Mesenchymal stem cell (in vitro differentiated cells and primary cell): ENCODE results near the gene ZFYVE19.

Experiments
- DNase-seq: peaks from one replicate; pipeline ENCODE4 v3.0.0-alpha.2; 2013
- H2AFZ ChIP-seq: one replicate; pipeline ENCODE4 v1.6.1; 2013; ENCODE audit warnings: low read depth, mild to moderate bottlenecking, control low read depth, inconsistent platforms, low read length, moderate library complexity
- H2AK5ac ChIP-seq: 2 replicates; pipeline ENCODE4 v1.6.1; 2013; ENCODE audit warnings: low read length, moderate library complexity, mild to moderate bottlenecking, inconsistent platforms; ENCODE audit not compliant: severe bottlenecking
- H2BK120ac ChIP-seq: one replicate; pipeline ENCODE4 v1.6.1; 2013; ENCODE audit warnings: low read depth, mild to moderate bottlenecking, inconsistent platforms, low read length, moderate library complexity
- H2BK12ac ChIP-seq, 2 experiments: one replicate each; pipeline ENCODE4 v1.6.1; 2013; ENCODE audit warnings: inconsistent platforms in 2 of 2, low read length in 2 of 2, mild to moderate bottlenecking in 2 of 2, moderate library complexity in 2 of 2, control low read depth in 1 of 2
- H2BK15ac ChIP-seq: one replicate; pipeline ENCODE4 v1.6.1; 2013; ENCODE audit warnings: mild to moderate bottlenecking, low read depth, inconsistent platforms; ENCODE audit not compliant: poor library complexity, severe bottlenecking
- H2BK5ac ChIP-seq: 2 replicates; pipeline ENCODE4 v1.6.1; 2013; ENCODE audit warnings: low read depth, mild to moderate bottlenecking, low read length, control low read depth, inconsistent platforms; ENCODE audit not compliant: poor library complexity, severe bottlenecking
- H3K14ac ChIP-seq, 2 experiments: one replicate each; pipeline ENCODE4 v1.6.1; 2013; ENCODE audit warnings: inconsistent platforms in 2 of 2, low read length in 2 of 2, control low read depth in 1 of 2, mild to moderate bottlenecking in 1 of 2, moderate library complexity in 1 of 2
- H3K18ac ChIP-seq, 2 experiments: one replicate each; pipeline ENCODE4 v1.6.1; 2013; ENCODE audit warnings: inconsistent platforms in 2 of 2, low read length in 2 of 2, control low read depth in 1 of 2, low read depth in 1 of 2, mild to moderate bottlenecking in 1 of 2
- H3K23ac ChIP-seq, 2 experiments: one replicate each; pipeline ENCODE4 v1.6.1; 2013; ENCODE audit warnings: inconsistent platforms in 2 of 2, low read length in 2 of 2, mild to moderate bottlenecking in 2 of 2, moderate library complexity in 2 of 2, control low read depth in 1 of 2
- H3K27ac ChIP-seq: 2 replicates; pipeline ENCODE4 v1.5.1; 2013; ENCODE audit warnings: mild to moderate bottlenecking, moderate library complexity, low read length, control low read depth, inconsistent platforms; ENCODE audit not compliant: poor library complexity, severe bottlenecking
- H3K27me3 ChIP-seq, 2 experiments: 2 replicates each; pipeline versions ENCODE4 v1.6.1 to v1.7.0; 2013; ENCODE audit warnings: low read length in 2 of 2, mild to moderate bottlenecking in 2 of 2, moderate library complexity in 2 of 2, control low read depth in 1 of 2, inconsistent platforms in 1 of 2; ENCODE audit not compliant: control insufficient read depth in 1 of 2, insufficient read depth in 1 of 2
- H3K36me3 ChIP-seq, 2 experiments: 2 replicates each; pipeline versions ENCODE4 v1.6.1 to v1.7.0; 2013; ENCODE audit warnings: low read length in 2 of 2, control low read depth in 1 of 2, inconsistent platforms in 1 of 2, low read depth in 1 of 2, mild to moderate bottlenecking in 1 of 2; ENCODE audit not compliant: insufficient read depth in 2 of 2, control insufficient read depth in 1 of 2
- H3K4ac ChIP-seq, 2 experiments: one replicate each; pipeline ENCODE4 v1.6.1; 2013; ENCODE audit warnings: inconsistent platforms in 2 of 2, low read length in 2 of 2, mild to moderate bottlenecking in 2 of 2, moderate library complexity in 2 of 2, control low read depth in 1 of 2, low read depth in 1 of 2
- H3K4me1 ChIP-seq: 2 replicates; pipeline ENCODE4 v1.6.1; 2013; ENCODE audit warnings: low read depth, low read length, control low read depth; ENCODE audit not compliant: control insufficient read depth, insufficient read depth
- H3K4me2 ChIP-seq: 2 replicates; pipeline ENCODE4 v1.6.1; 2013; ENCODE audit warnings: low read length, mild to moderate bottlenecking, inconsistent platforms; ENCODE audit not compliant: poor library complexity, severe bottlenecking
- H3K4me3 ChIP-seq, 2 experiments: 2 replicates each; pipeline versions ENCODE4 v1.5.1 to v1.7.0; 2013; ENCODE audit warnings: low read length in 2 of 2, mild to moderate bottlenecking in 2 of 2, control low read depth in 1 of 2, low read depth in 1 of 2; ENCODE audit not compliant: insufficient read depth in 1 of 2
- H3K79me1 ChIP-seq: replicated peaks from 2 replicates; pipeline ENCODE4 v1.6.1; 2013; ENCODE audit warnings: mild to moderate bottlenecking, control low read depth, low read length, inconsistent platforms; ENCODE audit not compliant: poor library complexity, severe bottlenecking
- H3K9ac ChIP-seq: 2 replicates; pipeline ENCODE4 v1.7.0; 2013; ENCODE audit warnings: mild to moderate bottlenecking, low read length, moderate library complexity
- H3K9me3 ChIP-seq: 2 replicates; pipeline ENCODE4 v1.7.0; 2013; ENCODE audit warnings: mild to moderate bottlenecking, low read length; ENCODE audit not compliant: control insufficient read depth
- H4K8ac ChIP-seq: one replicate; pipeline ENCODE4 v1.6.1; 2013; ENCODE audit warnings: inconsistent platforms, mild to moderate bottlenecking, low read length, moderate library complexity
- H4K91ac ChIP-seq: one replicate; pipeline ENCODE4 v1.6.1; 2013; ENCODE audit warnings: mild to moderate bottlenecking, low read length, inconsistent platforms
- WGBS: methylation state at CpG from one replicate; pipeline ENCODE4 v1.1.7; 2013; ENCODE audit warnings: mixed read lengths; 5-methylcytosine and 5-hydroxymethylcytosine counted together

The ZFYVE19 gene

DNA sequence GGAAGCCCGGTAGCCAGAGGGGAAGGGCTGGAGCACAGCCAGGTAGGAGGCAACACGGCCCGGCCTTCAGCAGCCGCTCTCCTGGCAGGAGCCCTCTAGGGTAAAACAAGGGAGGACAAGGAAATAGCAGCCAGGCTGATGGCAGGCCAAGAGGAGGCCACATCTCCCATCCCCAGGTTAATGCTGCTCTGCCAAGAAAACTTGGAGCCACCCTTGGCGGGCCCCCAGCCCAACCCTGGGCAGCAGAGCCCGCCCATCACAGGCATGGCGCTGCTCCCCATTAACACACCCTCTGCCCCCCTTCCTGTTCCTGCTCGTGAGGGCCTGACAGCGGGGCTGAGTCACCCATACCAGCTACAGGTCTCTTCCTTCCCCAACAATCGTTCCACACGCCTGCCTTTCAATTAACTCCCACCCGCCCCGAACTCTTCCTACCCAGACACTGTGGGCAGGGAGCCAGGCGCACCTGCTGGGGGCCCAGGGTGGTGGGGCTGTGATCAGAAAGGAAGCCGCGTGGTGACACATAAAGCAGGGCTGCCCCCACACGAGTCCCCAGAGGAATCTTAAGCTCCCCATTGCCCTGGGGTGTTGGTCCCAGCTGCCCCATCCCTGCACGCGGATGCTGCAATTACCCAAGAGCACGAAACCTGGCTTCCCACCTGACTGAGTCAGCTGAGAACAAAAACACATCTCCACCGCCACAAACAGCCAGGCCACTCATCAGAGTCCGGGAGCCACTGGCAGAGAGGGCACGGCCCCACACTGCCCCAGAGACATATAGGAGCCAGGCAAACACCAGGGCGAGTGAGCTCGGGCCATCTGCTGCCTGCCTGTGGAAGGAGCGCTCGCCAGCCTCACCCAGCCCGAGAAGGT, 37.4 kb upstream of the ZFYVE19 start, which contains the start of gene C15orf62:
Gene C15orf62, plus strand, starts transcription at position 707 of the 873 bp plus-strand sequence. CDS start 516 bp downstream, outside the sequence.
- Histone ChIP-seq H2BK15ac (no peak within 1 kb of the TSS), H2BK120ac (no peak within 1 kb of the TSS), H3K4me3 (no peak within 1 kb of the TSS), H2BK12ac (no peak within 1 kb of the TSS), H4K8ac (no peak within 1 kb of the TSS), H3K79me1 (peaks cover 3% of the 10 kb centered on the region), H2AK5ac (peak within 1 kb of the TSS; percentile 67), H3K23ac (peak within 1 kb of the TSS in 1 of 2 experiments; percentile 23), H3K27ac (peak within 1 kb of the TSS; percentile 78), H3K4me1 (peaks cover 68% of the 10 kb centered on the region), H2AFZ (no peak within 1 kb of the TSS), H3K27me3 (no peaks in the 10 kb centered on the region), H4K91ac (no peak within 1 kb of the TSS), H3K4ac (no peak within 1 kb of the TSS), H3K18ac (no peak within 1 kb of the TSS), H2BK5ac (no peak within 1 kb of the TSS), H3K9ac (no peak within 1 kb of the TSS), H3K4me2 (peak within 1 kb of the TSS; percentile 17), H3K36me3 (peaks cover 35 to 49% of the 10 kb centered on the region in 2 experiments), H3K14ac (no peak within 1 kb of the TSS), H3K9me3 (no peaks in the 10 kb centered on the region)
- 85% methylated on average over 28 of the region's 28 CpGs for WGBS
- no peak for DNase-seq

DNA sequence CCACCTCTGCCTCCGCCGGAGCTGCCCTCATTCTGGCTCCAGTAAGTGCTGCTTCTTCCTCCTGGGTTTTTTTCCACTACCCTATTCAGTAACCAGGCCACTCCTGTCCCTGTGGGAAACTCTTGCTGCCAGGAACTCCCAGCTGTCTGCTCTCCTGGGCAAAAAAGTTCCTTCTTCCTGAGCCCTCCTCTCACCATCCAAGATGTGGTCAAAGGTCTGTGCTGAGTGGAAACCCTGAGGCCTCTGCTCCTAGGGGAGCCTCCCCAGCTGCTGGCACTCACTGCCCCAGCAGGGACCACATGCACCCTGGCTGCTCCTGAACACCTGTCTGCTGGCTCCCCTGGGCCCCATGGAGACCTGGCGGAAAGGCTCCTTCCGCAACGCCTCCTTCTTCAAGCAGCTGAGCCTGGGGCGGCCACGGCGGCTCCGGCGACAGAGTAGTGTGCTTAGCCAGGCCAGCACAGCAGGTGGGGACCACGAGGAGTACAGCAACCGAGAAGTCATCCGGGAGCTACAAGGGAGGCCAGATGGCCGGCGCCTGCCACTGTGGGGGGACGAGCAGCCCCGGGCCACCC, 36.7 kb upstream of the ZFYVE19 start:
- H4K91ac ChIP-seq, result no peak overlapping the region
- no peak overlapping the region for H3K4ac ChIP-seq
- H3K36me3 ChIP-seq, result peaks cover 42 to 56% of the 10 kb centered on the region in 2 experiments
- H2BK12ac ChIP-seq, result no peak overlapping the region
- no peak overlapping the region for H3K9ac ChIP-seq
- no peak overlapping the region for H3K18ac ChIP-seq
- H3K4me1 ChIP-seq, result peaks cover 66% of the 10 kb centered on the region
- H2BK15ac ChIP-seq, result no peak overlapping the region
- H3K9me3 ChIP-seq, result no peaks in the 10 kb centered on the region
- no peak overlapping the region for H2AFZ ChIP-seq
- WGBS, result 89% methylated on average over 17 of the region's 17 CpGs
- H3K4me3 ChIP-seq, result no peak overlapping the region
- no peak overlapping the region for H3K14ac ChIP-seq
- H2BK120ac ChIP-seq, result no peak overlapping the region
- no peak overlapping the region for H4K8ac ChIP-seq
- H3K23ac ChIP-seq, result no peak overlapping the region
- no peak for DNase-seq
- H3K4me2 ChIP-seq, result peak overlapping the region; percentile 17
- H3K79me1 ChIP-seq, result peaks cover 3% of the 10 kb centered on the region
- peak overlapping the region; percentile 78 for H3K27ac ChIP-seq
- H2BK5ac ChIP-seq, result no peak overlapping the region
- no peak overlapping the region for H2AK5ac ChIP-seq
- no peaks in the 10 kb centered on the region for H3K27me3 ChIP-seq

DNA sequence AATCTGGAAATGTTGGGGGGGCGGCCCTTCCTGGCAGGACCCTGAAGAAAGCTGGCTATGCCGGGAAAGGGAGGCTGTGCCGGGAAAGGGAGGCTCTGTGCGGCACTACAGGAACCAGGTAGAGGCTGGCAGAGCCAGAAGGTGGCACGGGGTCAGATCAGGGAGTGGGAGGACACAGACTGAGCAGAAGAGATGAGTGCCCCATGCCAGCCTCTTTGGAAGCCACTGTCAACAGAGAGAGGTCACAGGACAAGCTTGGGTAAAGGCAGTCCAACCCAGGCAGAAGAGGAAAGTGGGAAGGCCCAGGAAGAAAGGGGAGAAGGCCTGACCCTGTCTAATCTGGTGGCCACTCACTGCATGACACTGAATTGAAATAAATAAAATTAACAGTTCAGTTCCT, 35.6 kb upstream of the ZFYVE19 start:
- WGBS, result 97% methylated on average over 5 of the region's 5 CpGs
- H2BK15ac ChIP-seq, result no peak overlapping the region
- H3K4me3 ChIP-seq, result no peak overlapping the region
- peak overlapping the region; percentile 16 for H2AK5ac ChIP-seq
- no peak overlapping the region for H3K18ac ChIP-seq
- H3K79me1 ChIP-seq, result peaks cover 3% of the 10 kb centered on the region
- no peak overlapping the region for H2BK5ac ChIP-seq
- no peak overlapping the region for H4K91ac ChIP-seq
- H2BK12ac ChIP-seq, result no peak overlapping the region
- no peak overlapping the region for H3K14ac ChIP-seq
- H3K23ac ChIP-seq, result no peak overlapping the region
- no peaks in the 10 kb centered on the region for H3K9me3 ChIP-seq
- no peak overlapping the region for H3K27ac ChIP-seq
- H3K27me3 ChIP-seq, result no peaks in the 10 kb centered on the region
- DNase-seq, result no peak
- H4K8ac ChIP-seq, result no peak overlapping the region
- H3K9ac ChIP-seq, result no peak overlapping the region
- H3K4me1 ChIP-seq, result peaks cover 57% of the 10 kb centered on the region
- no peak overlapping the region for H3K4ac ChIP-seq
- peaks cover 52 to 66% of the 10 kb centered on the region in 2 experiments for H3K36me3 ChIP-seq
- H2BK120ac ChIP-seq, result no peak overlapping the region
- no peak overlapping the region for H2AFZ ChIP-seq
- H3K4me2 ChIP-seq, result no peak overlapping the region

DNA sequence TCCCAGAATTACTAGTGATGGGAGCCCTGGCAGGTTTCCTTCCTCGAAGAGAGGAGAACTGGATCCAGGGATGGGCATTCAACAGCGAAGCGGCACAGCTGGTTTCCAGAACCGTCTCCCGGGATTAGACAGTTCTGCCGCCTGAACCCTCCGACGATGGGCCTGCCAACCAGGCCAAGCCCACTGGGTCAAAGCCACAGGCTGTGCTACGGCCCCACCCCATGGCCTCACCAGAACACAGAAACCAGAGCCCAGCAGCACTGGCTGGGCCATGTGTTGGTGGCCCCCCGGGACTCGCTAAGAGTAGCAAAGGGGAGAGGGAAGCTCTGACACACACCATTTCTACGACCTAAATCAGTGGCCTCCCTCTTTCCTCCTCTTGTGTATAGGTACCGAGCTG, 34.9 kb upstream of the ZFYVE19 start:
- Histone ChIP-seq H4K8ac (no peak overlapping the region), H2BK5ac (no peak overlapping the region), H3K14ac (no peak overlapping the region), H3K36me3 (peaks cover 59 to 73% of the 10 kb centered on the region in 2 experiments), H2BK12ac (no peak overlapping the region), H3K18ac (no peak overlapping the region), H3K27me3 (no peaks in the 10 kb centered on the region), H3K9me3 (no peaks in the 10 kb centered on the region), H2BK120ac (no peak overlapping the region), H3K4me1 (peaks cover 58% of the 10 kb centered on the region), H2BK15ac (no peak overlapping the region), H3K4me3 (no peak overlapping the region), H2AFZ (no peak overlapping the region), H3K4me2 (no peak overlapping the region), H3K23ac (no peak overlapping the region), H2AK5ac (no peak overlapping the region), H3K27ac (no peak overlapping the region), H3K4ac (no peak overlapping the region), H4K91ac (no peak overlapping the region), H3K79me1 (peaks cover 3% of the 10 kb centered on the region), H3K9ac (no peak overlapping the region)
- no peak for DNase-seq
- 96% methylated on average over 11 of the region's 13 CpGs for whole genome bisulfite sequencing
